Stimulated activated CD4-positive, alpha-beta T cell treated with anti-CD3 and anti-CD28 coated beads, Interleukin-12 subunit alpha, Interleukin-12 subunit beta, amount 100 ng/mL, for 24 hours (primary cell): ENCODE measurements around the gene NDEL1.

Experiments
- DNase-seq, 2 experiments: peaks; one replicate each; pipeline ENCODE4 v3.0.0-alpha.2; 2020; ENCODE audit warnings: low read depth in 2 of 2

NDEL1 gene

GRCh38 chr17:8413938-8414337 is 21.7 kb upstream of the NDEL1 start:
- no peak for DNase-seq

GRCh38 chr17:8417806-8418205 is 17.9 kb upstream of the NDEL1 start:
- no peak for DNase-seq

GRCh38 chr17:8418471-8418870 is 17.2 kb upstream of the NDEL1 start:
- DNase-seq, result no peak

- DNase-seq, result no peak
Observed at GRCh38 chr17:8419305-8419704, 16.4 kb upstream of the NDEL1 start.

- DNase-seq, result no peak
Observed at GRCh38 chr17:8420041-8420934, 15.4 kb upstream of the NDEL1 start.

- DNase-seq, result no peak
Observed at GRCh38 chr17:8421571-8421970, 14.1 kb upstream of the NDEL1 start.

GRCh38 chr17:8426094-8426720 is 9.5 kb upstream of the NDEL1 start:
- no peak for DNase-seq

- DNase-seq, result no peak
Observed at GRCh38 chr17:8426802-8427201, 8.9 kb upstream of the NDEL1 start.

- DNase-seq, result no peak
Observed at GRCh38 chr17:8430966-8431365, 4.7 kb upstream of the NDEL1 start.

- peak; percentile 39 to 48 for DNase-seq
Observed at GRCh38 chr17:8436169-8436843, 622 bp downstream of the NDEL1 start.

- DNase-seq, result no peak
Observed at GRCh38 chr17:8436844-8437171, 1.1 kb downstream of the NDEL1 start.

GRCh38 chr17:8438441-8438840 is 2.8 kb downstream of the NDEL1 start:
- no peak for DNase-seq

- no peak for DNase-seq
Observed at GRCh38 chr17:8439681-8440080, 4.0 kb downstream of the NDEL1 start.

- no peak for DNase-seq
Observed at GRCh38 chr17:8441690-8442089, 6.0 kb downstream of the NDEL1 start.

GRCh38 chr17:8442310-8442709 is 6.6 kb downstream of the NDEL1 start:
- DNase-seq, result no peak

GRCh38 chr17:8443756-8444155 is 8.1 kb downstream of the NDEL1 start:
- no peak for DNase-seq

- no peak for DNase-seq
Observed at GRCh38 chr17:8444494-8444893, 8.8 kb downstream of the NDEL1 start.

GRCh38 chr17:8445536-8445935 is 9.9 kb downstream of the NDEL1 start:
- no peak for DNase-seq

GRCh38 chr17:8447799-8448198 is 12.1 kb downstream of the NDEL1 start:
- no peak for DNase-seq

- no peak for DNase-seq
Observed at GRCh38 chr17:8448310-8448709, 12.6 kb downstream of the NDEL1 start.

- DNase-seq, result no peak
Observed at GRCh38 chr17:8451933-8452614, 16.4 kb downstream of the NDEL1 start.

GRCh38 chr17:8453326-8453725 is 17.6 kb downstream of the NDEL1 start:
- DNase-seq, result no peak
